ENCODE results near the gene ARMH1. TPM values are rescaled to one million over a fixed set of nuclear protein-coding genes. Genes with fewer than 3 reads are reported as not detected.

Gene ARMH1
- polyA plus RNA-seq, 1 of the 3 experiments (the other 2 are of a cell fraction), result 6.6 TPM

DNA sequence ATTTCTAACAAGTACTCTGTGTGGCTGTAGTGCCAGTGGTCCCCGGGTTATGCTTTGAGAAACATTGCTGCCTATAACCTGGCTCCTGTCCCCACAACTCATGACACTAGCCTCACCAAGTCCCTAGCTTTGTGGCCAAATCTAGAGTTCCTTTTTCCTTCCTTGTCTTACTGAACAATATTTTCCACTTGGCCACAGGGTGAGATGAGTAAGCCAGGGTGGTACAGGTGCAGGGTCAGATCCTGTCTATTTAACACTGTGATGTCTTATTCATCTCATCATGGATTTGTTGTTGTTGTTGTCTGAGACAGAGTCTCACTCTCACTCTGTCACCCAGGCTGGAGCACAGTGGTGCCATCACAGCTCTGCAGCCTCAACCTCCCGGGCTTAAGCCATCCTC lies 18.6 kb downstream of the ARMH1 start:
- no peak overlapping the region for H2AFZ ChIP-seq (ENCODE audit: low read depth)
- no peak overlapping the region for H3K4me2 ChIP-seq
- H3K9me3 ChIP-seq, result no peaks in the 10 kb centered on the region
- H3K79me2 ChIP-seq (ENCODE audit: insufficient read depth), result no peaks in the 10 kb centered on the region
- no peak overlapping the region for H3K27ac ChIP-seq (ENCODE audit: low read depth in 2 of 2, low read length in 1 of 2)
- no peaks in the 10 kb centered on the region for H3K9me2 ChIP-seq
- H3K27me3 ChIP-seq (ENCODE audit: insufficient read depth), result no peaks in the 10 kb centered on the region
- H3K9ac ChIP-seq, result no peak overlapping the region
- H3K4me3 ChIP-seq (ENCODE audit: low read depth in 2 of 2, low read length in 1 of 2), result no peak overlapping the region
- TF ChIP-seq RAD21 (IDR thresholded peaks at IDR 0.05; ENCODE audit: low read length) (no peak), FOSL2 (IDR thresholded peaks at IDR 0.05; ENCODE audit: borderline replicate concordance, low read depth) (no peak), RCOR1 (IDR thresholded peaks at IDR 0.05; ENCODE audit: low read length) (no peak), ELF1 (IDR thresholded peaks at IDR 0.05) (no peak), TCF12 (IDR thresholded peaks at IDR 0.05) (no peak), GATA2 (CRISPR knock-in tag; IDR thresholded peaks at IDR 0.05) (no peak), EP300 (IDR thresholded peaks at IDR 0.05; ENCODE audit: borderline replicate concordance in 1 of 2, low read depth in 1 of 2, low read length in 1 of 2) (no peak), SMC3 (IDR thresholded peaks at IDR 0.05; ENCODE audit: low read depth, low read length) (no peak), JUND (IDR thresholded peaks at IDR 0.05) (no peak), FOXJ3 (CRISPR knock-in tag; IDR thresholded peaks at IDR 0.05) (no peak), TAF1 (IDR thresholded peaks at IDR 0.05; ENCODE audit: borderline replicate concordance, low read depth, low read length) (no peak), RFX5 (IDR thresholded peaks at IDR 0.05; ENCODE audit: low read length) (no peak), CHD2 (IDR thresholded peaks at IDR 0.05; ENCODE audit: low read length, partially characterized antibody) (no peak), YY1 (IDR thresholded peaks at IDR 0.05; ENCODE audit: low read depth) (no peak), POLR2AphosphoS5 (IDR thresholded peaks at IDR 0.05; ENCODE audit: low read depth, low read length) (no peak)
- TF ChIP-seq, protein P1, sequence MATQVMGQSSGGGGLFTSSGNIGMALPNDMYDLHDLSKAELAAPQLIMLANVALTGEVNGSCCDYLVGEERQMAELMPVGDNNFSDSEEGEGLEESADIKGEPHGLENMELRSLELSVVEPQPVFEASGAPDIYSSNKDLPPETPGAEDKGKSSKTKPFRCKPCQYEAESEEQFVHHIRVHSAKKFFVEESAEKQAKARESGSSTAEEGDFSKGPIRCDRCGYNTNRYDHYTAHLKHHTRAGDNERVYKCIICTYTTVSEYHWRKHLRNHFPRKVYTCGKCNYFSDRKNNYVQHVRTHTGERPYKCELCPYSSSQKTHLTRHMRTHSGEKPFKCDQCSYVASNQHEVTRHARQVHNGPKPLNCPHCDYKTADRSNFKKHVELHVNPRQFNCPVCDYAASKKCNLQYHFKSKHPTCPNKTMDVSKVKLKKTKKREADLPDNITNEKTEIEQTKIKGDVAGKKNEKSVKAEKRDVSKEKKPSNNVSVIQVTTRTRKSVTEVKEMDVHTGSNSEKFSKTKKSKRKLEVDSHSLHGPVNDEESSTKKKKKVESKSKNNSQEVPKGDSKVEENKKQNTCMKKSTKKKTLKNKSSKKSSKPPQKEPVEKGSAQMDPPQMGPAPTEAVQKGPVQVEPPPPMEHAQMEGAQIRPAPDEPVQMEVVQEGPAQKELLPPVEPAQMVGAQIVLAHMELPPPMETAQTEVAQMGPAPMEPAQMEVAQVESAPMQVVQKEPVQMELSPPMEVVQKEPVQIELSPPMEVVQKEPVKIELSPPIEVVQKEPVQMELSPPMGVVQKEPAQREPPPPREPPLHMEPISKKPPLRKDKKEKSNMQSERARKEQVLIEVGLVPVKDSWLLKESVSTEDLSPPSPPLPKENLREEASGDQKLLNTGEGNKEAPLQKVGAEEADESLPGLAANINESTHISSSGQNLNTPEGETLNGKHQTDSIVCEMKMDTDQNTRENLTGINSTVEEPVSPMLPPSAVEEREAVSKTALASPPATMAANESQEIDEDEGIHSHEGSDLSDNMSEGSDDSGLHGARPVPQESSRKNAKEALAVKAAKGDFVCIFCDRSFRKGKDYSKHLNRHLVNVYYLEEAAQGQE (IDR thresholded peaks at IDR 0.05; ENCODE audit: low read depth, low read length), result no peak
- TF ChIP-seq, protein P2, sequence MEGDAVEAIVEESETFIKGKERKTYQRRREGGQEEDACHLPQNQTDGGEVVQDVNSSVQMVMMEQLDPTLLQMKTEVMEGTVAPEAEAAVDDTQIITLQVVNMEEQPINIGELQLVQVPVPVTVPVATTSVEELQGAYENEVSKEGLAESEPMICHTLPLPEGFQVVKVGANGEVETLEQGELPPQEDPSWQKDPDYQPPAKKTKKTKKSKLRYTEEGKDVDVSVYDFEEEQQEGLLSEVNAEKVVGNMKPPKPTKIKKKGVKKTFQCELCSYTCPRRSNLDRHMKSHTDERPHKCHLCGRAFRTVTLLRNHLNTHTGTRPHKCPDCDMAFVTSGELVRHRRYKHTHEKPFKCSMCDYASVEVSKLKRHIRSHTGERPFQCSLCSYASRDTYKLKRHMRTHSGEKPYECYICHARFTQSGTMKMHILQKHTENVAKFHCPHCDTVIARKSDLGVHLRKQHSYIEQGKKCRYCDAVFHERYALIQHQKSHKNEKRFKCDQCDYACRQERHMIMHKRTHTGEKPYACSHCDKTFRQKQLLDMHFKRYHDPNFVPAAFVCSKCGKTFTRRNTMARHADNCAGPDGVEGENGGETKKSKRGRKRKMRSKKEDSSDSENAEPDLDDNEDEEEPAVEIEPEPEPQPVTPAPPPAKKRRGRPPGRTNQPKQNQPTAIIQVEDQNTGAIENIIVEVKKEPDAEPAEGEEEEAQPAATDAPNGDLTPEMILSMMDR (IDR thresholded peaks at IDR 0.05), result no peak
- TF ChIP-seq, protein P3, sequence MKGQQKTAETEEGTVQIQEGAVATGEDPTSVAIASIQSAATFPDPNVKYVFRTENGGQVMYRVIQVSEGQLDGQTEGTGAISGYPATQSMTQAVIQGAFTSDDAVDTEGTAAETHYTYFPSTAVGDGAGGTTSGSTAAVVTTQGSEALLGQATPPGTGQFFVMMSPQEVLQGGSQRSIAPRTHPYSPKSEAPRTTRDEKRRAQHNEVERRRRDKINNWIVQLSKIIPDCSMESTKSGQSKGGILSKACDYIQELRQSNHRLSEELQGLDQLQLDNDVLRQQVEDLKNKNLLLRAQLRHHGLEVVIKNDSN (IDR thresholded peaks at IDR 0.05; ENCODE audit: borderline replicate concordance, low read depth), result no peak
- TF ChIP-seq, protein P4, sequence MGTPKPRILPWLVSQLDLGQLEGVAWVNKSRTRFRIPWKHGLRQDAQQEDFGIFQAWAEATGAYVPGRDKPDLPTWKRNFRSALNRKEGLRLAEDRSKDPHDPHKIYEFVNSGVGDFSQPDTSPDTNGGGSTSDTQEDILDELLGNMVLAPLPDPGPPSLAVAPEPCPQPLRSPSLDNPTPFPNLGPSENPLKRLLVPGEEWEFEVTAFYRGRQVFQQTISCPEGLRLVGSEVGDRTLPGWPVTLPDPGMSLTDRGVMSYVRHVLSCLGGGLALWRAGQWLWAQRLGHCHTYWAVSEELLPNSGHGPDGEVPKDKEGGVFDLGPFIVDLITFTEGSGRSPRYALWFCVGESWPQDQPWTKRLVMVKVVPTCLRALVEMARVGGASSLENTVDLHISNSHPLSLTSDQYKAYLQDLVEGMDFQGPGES (IDR thresholded peaks at IDR 0.05; ENCODE audit: low read depth, low read length), result no peak
- TF ChIP-seq, protein P5, sequence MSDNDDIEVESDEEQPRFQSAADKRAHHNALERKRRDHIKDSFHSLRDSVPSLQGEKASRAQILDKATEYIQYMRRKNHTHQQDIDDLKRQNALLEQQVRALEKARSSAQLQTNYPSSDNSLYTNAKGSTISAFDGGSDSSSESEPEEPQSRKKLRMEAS (IDR thresholded peaks at IDR 0.05; ENCODE audit: low read depth), result no peak
- WGBS (ENCODE audit: low lambda C conversion rate), result 45% methylated on average over 2 of the region's 2 CpGs
- H3K36me3 ChIP-seq (replicated peaks in 1 of 2; ENCODE audit: control insufficient read depth in 1 of 2, insufficient read depth in 2 of 2, low read length in 1 of 2), result no peaks in the 10 kb centered on the region
- no peaks in the 10 kb centered on the region for H3K4me1 ChIP-seq (ENCODE audit: control insufficient read depth in 1 of 2, insufficient read depth in 2 of 2, low read depth in 1 of 2, low read length in 1 of 2)
- ChIA-PET POLR2A (no interaction called here), CTCF (interaction anchor here (1.5 to 2.8 kb wide), 3 partner anchors 17 to 38 kb away, joined by 3 to 8 read pairs (median 5); partner anchors contain the start of gene RNU5D-1)
- no peak for DNase-seq
- no peaks in the 10 kb centered on the region for H3F3A ChIP-seq (replicated peaks; ENCODE audit: insufficient read depth)
- no peaks in the 10 kb centered on the region for H4K20me1 ChIP-seq (ENCODE audit: insufficient read depth)
